ENCODE results near the gene ARSJ.
"Not testable (repeated sequence)": the region's sequence is repeated elsewhere in the genome, so short reads cannot be mapped to it uniquely, and the experiment has no call there.

Gene ARSJ

DNA sequence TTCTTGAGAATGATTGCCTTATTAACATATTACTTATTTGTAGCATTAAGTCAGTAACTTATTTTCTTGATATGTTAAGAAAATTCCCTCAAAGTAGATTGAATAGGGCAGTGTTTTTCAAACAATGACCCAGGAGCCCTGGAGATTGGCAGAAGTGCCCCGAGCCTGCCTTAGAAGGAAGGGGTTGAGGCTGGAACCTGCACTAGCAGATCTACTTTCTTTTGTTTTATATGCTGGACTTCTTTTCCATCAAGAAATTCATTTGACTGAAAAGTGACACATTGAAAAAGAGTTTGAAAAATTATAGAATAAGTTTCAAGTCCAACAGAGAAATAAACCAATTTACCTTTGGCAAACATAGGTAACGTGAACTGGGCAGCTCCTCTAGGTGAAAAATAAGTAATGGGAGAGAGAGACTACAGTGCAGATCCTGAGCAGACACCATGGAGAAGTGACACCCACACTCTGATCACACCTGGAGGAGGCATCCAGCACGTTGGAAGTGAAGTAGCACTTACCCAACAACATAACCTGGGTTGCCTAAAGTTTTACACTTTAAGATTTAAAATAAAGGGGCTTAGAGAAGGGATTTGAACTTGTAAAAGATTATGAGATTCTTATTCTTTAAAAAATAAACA lies 18.6 kb downstream of the ARSJ start:
- H3K27ac ChIP-seq = peak overlapping the region; percentile 85

DNA sequence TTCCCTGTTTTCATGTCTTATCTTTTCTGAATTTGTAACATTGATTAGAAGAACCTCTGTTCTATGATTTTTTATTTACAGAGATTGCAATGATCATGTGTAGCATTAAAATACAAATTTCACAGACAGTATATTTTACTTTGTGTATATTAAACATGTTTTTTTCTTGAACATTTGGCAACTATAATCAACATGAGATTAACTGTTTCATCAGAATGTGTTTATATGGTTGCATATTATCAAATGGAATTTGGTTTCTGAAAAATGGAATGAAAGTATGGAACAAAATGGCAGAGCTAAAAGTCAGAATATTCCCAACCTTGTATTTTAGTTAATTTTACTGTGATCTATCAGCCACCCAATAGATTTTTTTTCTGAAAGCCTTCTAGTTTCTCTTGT lies 19.9 kb downstream of the ARSJ start:
- peak overlapping the region; percentile 85 for H3K27ac ChIP-seq
- no peak for DNase-seq (ENCODE audit: low read depth, low spot score)

More for the DNA sequence above, 18.6 kb downstream of the ARSJ start:
- DNase-seq (ENCODE audit: low read depth, low spot score) = no peak

DNA sequence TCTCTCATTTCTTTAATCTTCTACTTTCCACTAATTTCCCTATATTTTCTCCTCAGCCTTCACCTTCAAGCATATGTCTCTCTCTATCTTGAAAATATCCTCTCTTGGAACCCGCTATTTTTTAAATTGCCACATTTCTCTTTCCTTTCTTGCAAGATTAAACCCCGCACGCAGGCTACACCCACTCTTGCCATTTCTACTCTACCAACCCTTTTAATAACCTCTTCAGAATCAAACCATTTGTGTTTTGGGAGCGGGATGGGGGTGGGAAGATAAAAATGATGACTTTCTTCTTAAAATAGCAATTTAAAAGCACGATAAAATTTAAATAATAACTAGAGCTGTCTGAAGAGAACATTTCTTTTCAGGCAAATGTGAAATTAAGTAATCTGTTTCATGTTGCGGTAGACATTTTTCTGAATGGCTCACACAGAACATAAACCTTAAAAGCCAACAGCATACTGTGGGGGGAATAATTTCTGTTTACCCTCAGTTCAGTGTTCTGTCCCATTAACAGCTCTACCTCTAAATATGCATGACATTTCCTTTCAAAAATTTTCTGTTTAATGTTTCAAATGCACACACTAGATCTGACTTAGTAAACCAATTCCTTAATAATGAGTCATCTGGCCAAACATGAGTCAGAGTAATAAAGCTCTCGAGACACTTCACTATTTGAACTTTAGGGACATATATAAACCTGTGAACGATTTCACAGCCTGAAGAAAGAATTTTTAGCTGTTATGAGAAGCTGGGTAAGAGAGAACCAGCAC lies 20.5 kb downstream of the ARSJ start:
- no peak for DNase-seq (ENCODE audit: low read depth, low spot score)
- H3K27ac ChIP-seq = peak overlapping the region; percentile 85

DNA sequence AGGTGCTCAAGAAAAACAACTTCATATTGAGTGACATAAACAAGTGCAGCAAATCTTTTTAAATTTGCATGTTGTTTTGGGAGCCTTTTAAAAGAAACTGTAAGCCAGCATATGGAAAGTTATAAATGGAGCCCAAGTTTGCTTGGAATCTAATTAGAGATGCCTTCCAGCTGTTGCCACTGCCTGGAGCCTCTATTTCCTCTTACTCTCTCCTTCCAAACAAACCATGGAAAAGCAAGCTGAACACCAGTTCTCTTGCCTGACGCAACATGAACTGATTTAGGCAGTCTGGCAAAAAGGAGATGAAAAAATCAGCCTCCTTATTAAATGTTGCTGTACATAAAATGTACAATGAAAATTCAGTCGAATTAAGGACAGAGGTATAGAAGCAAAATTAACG lies 21.5 kb downstream of the ARSJ start:
- H3K27ac ChIP-seq = no peak overlapping the region

DNA sequence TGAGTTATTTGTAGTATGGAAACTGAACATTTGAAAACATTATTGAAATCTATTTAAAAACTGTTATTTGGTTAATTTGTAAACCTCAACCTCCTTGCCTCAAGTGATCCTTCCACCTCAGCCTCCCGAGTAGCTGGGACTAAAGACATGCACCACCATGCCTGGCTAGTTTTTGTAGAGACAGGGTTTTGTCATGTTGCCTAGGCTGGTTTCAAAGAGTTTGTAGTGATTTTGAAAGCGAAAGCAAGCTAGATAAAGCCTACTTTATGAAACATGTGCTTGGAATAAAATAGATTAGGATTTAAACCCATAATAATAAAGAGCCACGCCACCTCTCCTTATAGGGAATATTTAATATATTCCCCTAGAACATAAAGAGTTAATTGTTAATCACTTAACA lies 23.5 kb downstream of the ARSJ start:
- no peak for DNase-seq (ENCODE audit: low read depth, low spot score)
- H3K27ac ChIP-seq = no peak overlapping the region

More for the DNA sequence above, 21.5 kb downstream of the ARSJ start:
- DNase-seq (ENCODE audit: low read depth, low spot score) = no peak

DNA sequence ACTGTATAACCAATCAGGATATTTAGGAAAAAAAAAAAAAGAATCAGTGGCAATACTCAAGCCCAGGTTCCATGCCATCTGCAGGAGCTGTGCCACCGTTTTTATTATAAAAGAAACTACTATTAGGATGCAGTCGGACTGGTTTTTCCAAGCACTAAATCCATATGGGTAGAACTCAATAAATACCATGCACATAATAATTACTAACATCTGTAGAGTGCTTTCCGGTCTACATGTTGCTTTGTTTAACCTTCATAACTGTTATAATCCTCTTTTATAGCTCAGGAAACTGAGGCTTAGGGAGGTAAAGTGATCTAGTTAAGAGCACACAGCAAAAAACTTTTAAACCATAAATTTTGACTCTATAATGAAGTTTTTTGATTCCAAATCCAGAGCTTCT lies 24.0 kb downstream of the ARSJ start:
- no peak overlapping the region for H3K27ac ChIP-seq
- DNase-seq (ENCODE audit: low read depth, low spot score) = no peak

DNA sequence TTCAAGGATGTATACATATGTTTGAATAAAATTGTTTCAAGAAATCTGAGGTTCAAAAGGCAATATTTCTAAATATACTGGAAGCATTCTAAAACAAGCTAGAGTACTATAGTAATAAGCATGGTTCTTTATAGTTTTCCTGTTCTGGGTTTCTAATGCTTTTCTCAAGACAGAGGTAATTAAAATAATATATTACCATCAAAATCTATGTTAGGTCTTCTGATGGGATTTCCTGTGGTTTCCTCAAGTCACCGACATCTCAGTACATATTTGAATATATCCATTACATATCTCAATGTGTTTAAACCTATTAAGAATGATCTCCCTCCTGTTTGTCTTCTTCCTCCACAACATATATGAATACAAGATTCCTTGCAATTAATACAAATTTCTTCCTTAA lies 25.6 kb downstream of the ARSJ start:
- no peak overlapping the region for H3K27ac ChIP-seq
- no peak for DNase-seq (ENCODE audit: low read depth, low spot score)

DNA sequence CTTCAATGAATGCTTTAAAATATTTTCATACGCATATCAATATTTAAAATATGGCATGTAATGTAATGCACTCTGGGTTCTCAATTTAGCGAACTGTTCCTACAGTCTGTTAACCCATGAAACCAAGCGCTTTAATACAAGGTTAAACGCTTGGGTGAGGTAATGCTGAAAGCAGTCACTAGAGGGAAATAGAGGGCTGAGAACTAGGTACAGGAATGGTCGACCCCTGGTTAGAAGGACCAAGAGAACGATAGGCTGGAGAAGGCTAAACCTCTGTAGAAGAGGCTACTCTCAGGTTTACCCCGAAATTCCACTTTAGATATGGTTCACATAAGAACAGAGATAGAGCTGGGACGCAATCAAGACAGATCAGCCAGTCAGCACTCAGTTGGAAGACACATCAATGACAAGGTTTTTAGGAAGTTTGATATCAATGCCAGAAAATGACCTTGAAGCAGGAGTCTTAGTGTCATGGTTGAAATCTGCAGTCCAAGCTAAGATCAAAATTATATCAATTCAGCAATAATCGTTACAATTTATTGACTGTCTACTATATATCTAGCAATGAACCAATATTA lies 26.9 kb downstream of the ARSJ start:
- DNase-seq (ENCODE audit: low read depth, low spot score) = no peak
- H3K27ac ChIP-seq = no peak overlapping the region

DNA sequence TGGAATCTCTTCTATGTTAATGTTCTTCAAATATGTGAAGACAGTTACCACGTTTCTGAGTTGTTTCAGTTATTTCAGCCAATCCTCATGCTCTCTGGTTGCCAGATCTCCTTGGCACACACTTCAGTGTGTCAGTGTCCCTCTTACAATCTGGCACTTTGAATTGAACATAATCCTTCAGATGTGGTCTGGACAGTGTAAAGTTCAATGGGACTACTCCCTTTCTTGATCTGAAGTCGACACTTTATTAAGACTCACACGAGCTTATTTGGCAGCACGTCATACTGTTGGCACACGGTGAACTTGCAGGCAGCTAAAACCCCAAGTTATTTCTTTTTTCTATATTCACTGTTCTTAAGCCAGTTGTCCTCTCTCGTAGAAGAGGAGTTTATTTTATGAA lies 28.2 kb downstream of the ARSJ start:
- DNase-seq (ENCODE audit: low read depth, low spot score) = no peak
- no peak overlapping the region for H3K27ac ChIP-seq

DNA sequence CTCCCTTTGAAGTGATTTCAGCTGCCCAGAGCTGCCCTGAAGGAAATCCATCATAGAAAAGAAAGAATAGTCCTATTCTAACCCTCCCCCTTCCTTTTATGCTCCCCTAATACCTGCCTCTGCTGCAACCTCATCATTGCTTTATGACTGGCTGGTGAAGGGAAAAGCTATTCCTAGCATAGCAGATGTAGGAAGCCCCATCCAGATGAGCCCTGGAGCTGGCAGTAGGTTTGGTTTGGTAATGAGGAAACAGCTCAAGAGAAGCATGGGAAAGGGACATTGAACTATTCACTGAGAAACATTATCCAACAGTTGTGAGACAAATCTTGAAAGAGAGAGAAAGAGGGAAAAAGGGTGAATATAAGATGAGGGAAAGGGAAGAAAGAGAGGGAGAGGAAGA lies 29.2 kb downstream of the ARSJ start:
- H3K27ac ChIP-seq = no peak overlapping the region
- DNase-seq (ENCODE audit: low read depth, low spot score) = no peak

DNA sequence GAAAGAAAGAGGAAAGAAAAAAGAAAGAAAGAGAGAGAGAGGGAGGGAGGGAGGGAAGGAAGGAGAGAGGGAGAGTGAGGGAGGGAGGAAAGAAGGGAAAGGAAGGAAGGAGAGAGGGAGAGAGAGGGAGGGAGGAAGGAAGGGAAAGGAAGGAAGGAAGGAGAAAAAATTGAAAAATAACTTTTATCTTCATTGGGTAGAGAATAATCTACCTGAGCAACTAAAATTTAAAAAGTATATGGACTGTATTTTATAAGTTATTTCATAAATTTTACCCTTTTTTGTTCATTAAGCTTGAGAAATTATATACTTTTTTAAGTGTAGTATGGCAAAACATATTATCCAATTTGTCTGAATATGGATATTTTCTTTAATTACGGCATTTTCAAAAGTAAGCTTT lies 32.0 kb downstream of the ARSJ start:
- no peak for DNase-seq (ENCODE audit: low read depth, low spot score)

DNA sequence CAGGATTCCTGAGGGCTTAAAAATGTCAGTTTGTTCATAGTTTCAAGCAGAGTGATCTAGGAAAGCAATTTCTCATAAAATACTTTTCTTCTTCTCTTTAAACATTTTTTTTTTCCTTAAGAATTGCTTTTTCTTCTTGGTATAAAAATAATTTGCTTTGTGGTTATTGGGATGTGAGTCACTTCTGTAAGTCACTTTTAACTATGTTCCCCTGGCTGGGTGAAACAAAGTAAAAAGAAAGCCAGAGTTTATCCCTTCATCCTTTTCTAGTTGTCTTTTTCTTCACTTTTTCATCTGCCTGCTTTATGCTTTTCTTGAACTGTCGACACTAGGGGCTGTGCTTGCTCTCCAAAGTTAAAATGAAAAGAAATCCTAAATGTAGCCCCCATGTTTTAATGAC lies 33.5 kb downstream of the ARSJ start:
- no peak overlapping the region for H3K27ac ChIP-seq
- DNase-seq (ENCODE audit: low read depth, low spot score) = no peak

More for the DNA sequence above, 32.0 kb downstream of the ARSJ start:
- no peak overlapping the region for H3K27ac ChIP-seq

DNA sequence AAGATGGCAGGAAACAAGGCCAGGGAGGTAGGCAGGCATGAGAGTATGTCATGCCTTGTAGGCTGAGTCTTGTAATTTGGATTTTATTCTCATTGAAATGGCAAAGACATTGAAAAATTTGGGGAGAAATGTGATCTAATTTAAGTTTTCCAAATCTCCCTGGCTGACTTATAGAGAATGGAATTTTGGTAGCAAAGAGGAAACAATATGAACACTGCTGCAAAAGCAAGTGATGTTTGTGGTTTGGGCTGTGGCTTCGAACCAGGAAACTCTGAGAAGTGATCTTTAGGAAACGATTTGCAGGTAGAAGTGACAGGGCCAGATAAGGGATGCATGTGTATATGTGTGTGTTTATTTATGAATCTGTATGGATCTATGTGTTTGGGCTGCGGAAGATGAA lies 35.6 kb downstream of the ARSJ start:
- DNase-seq (ENCODE audit: low read depth, low spot score) = no peak
- H3K27ac ChIP-seq = no peak overlapping the region

DNA sequence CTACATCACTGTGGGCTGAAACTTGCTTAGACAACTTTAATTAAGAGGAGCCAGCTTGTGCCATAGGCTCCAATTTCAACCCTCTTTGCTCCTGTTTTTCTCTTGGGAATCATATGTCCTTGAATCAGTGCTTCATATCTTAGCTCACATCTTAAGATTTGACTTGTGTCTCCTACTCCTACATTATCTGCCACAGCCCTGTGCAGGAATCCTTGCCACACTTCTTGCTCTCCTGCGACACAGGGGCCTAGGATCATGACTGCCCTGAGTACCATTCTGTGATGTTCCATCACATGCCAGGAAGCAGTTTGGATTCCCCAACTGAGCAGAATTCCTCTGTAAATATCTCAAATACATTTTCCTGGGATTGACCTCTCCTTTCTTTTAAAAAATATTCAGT lies 36.4 kb downstream of the ARSJ start:
- DNase-seq (ENCODE audit: low read depth, low spot score) = no peak
- no peak overlapping the region for H3K27ac ChIP-seq

DNA sequence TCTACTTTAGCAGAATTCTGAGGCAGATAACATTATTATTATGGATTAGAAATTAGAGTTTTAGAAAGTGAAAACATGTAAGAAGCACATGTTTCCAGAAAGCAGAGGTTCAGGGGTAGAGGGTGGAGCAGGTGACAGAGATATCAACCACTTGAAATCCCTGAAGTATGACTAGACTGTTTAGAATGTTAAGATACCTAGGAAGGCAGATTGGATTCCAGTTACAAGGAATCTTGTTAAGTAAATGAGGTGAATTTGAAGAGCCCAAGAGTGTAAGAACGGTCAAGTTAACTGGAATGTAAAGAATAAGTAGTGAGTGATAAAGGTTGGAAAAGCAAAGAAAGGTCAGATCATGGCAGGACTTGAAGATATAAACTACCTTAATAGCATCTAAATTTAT lies 37.6 kb downstream of the ARSJ start:
- no peak overlapping the region for H3K27ac ChIP-seq
- no peak for DNase-seq (ENCODE audit: low read depth, low spot score)

DNA sequence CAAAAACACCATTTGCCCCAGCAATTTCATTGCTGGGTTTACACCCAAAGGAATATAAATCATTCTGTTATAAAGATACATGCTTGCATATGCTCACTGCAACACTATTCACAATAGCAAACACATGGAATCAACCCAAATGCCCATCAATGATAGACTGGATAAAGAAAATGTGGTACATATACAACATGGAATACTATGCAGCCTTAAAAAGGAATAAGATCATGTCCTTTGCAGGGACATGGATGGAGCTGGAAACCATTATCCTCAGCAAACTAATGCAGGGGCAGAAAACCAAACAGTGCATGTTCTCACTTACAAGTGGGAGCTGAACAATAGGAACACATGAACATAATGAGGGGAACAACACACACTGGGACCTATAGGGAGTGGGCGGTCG lies 39.3 kb downstream of the ARSJ start:
- not testable (repeated sequence) for H3K27ac ChIP-seq; DNase-seq (ENCODE audit: low read depth, low spot score)

DNA sequence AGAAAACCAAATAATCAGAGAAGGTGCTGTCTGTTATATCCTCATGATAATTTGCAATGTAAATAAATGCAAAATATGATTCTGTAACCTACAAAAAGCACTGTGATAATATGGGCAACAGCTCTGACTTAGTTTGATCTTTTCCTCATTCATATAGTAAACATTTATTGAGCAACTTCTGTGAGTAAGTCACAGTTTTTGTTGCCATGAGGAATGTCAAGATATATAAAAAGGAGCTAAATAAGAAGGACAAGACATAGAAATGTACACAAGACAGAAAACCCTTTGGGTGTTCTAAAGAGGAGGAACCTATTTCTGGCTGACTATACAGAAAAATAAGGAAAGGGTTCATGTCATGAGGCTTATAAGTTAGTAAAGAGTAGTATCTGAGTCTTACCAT lies 44.3 kb downstream of the ARSJ start:
- DNase-seq (ENCODE audit: low read depth, low spot score) = no peak
- H3K27ac ChIP-seq = no peak overlapping the region

DNA sequence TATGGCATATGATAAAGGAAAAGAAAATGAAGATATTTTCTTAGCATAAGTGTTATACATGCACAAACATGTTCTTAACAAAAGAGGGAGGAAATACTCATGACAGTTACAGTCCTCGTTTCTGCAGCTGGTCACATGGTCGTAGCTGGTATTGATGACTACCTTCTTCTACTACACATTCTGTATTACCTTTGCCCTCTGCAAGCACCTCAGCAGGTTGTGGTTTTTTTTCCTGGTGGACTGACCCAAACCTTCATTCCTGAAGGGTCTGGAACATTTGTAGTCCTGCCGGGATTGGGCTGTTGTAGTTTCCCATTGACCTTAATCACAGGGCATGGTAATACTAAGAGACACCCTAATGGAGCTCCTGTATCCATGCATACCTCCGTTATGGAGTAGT lies 54.7 kb downstream of the ARSJ start:
- not testable (repeated sequence) for DNase-seq (ENCODE audit: low read depth, low spot score)
- H3K27ac ChIP-seq = peak overlapping the region; percentile 25

DNA sequence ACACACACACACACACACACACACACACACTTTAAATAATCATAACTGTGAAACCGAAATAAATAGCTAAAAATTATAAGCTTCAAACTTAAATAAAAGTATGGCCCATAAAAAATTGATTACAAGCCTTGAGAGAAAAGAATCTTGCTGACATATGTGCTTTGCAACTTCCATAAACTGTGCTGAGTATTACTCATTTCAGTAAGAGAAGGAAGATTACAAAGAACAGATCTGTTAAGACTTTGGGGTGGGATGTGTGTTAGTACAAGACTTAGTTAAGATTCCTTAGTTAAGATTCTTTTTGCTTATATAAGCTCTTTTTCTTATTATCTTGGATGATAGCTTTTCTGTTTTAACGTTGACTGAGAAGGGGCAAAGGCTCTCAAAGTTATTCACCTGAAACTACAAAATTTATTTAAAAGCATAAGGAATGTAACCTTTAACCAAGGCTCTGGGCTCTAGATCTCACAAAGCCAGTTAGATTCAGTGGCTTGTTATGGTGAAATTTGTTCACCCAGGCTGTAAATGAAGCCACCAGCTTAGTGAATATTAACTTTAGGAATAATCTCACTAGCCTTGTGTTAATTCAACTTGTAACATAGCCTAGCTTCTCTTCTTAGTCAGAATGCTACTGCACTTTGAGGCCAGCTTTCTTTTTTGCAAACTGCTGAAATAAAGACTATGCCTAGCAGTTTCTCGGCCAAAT lies 58.2 kb downstream of the ARSJ start:
- H3K27ac ChIP-seq = peak overlapping the region; percentile 28
- no peak for DNase-seq (ENCODE audit: low read depth, low spot score)

DNA sequence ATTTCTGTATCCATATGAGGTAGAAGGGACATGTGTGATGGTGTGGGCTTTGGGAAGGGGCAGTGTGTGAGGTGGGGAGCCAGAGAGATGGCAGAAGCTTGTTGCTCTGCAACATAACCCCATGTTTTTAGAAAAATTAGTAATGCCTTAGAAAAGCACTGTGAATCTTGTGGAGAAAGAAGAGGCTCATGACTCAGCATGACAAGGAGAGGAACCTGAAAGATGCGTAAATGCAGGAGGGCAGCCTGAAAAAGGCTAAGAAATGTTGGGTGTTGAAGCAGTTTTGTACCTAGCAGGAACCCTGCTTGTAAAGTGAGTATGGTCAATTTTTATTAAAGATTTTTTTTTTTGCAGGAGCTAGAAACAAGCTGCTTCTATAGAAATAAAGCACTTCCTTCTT lies 59.8 kb downstream of the ARSJ start:
- H3K27ac ChIP-seq = no peak overlapping the region

DNA sequence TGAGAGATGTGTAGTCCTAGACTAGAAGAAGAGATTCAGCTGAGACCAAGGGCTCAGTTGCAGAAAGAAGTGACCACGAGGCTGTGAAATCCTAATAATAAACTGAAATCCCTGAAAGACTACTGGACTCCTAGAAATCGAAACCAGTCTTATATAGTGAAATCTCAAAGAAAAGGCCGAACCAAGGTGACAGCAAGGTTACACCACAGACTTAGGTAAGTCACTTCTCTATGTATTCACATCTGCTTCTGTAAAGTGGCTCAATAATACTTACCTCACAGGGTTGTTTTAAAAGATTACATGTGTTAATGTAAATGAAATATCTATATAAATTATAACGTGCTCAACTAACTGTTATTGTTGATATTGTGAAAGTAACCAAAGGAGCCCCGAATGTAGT lies 60.3 kb downstream of the ARSJ start:
- H3K27ac ChIP-seq = no peak overlapping the region
- no peak for DNase-seq (ENCODE audit: low read depth, low spot score)

More for the DNA sequence above, 59.8 kb downstream of the ARSJ start:
- DNase-seq (ENCODE audit: low read depth, low spot score) = no peak
